Inflammatory macrophage (primary cell): ENCODE results near the gene BMPR1B.

Experiments used
- DNase-seq, 2 donors: peaks; one replicate each; pipeline ENCODE4 v3.0.0-alpha.2; 2020 to 2022

The BMPR1B gene

GRCh38 chr4:94917146-94917545 lies 159.4 kb downstream of the BMPR1B start:
- no peak for DNase-seq

- no peak for DNase-seq
Measured at GRCh38 chr4:94918543-94918942, 160.8 kb downstream of the BMPR1B start.

GRCh38 chr4:94920369-94920768 lies 162.6 kb downstream of the BMPR1B start:
- no peak for DNase-seq

GRCh38 chr4:94924566-94924965 lies 166.8 kb downstream of the BMPR1B start:
- no peak for DNase-seq

- no peak for DNase-seq
Measured at GRCh38 chr4:94925764-94926347, 168.1 kb downstream of the BMPR1B start.

- DNase-seq = no peak
Measured at GRCh38 chr4:94926936-94927335, 169.2 kb downstream of the BMPR1B start.

GRCh38 chr4:94927696-94928095 lies 169.9 kb downstream of the BMPR1B start:
- DNase-seq = no peak

GRCh38 chr4:94929696-94930095 lies 171.9 kb downstream of the BMPR1B start:
- DNase-seq = no peak

GRCh38 chr4:94931626-94932025 lies 173.9 kb downstream of the BMPR1B start:
- DNase-seq = no peak

GRCh38 chr4:94932366-94932765 lies 174.6 kb downstream of the BMPR1B start:
- no peak for DNase-seq

GRCh38 chr4:94933799-94934198 lies 176.0 kb downstream of the BMPR1B start:
- no peak for DNase-seq

GRCh38 chr4:94934201-94934600 lies 176.4 kb downstream of the BMPR1B start:
- no peak for DNase-seq

- DNase-seq = no peak
Measured at GRCh38 chr4:94934864-94935263, 177.1 kb downstream of the BMPR1B start.

- DNase-seq = no peak
Measured at GRCh38 chr4:94936854-94937253, 179.1 kb downstream of the BMPR1B start.

- DNase-seq = no peak
Measured at GRCh38 chr4:94939791-94940519, 182.2 kb downstream of the BMPR1B start.

GRCh38 chr4:94940520-94940908 lies 182.8 kb downstream of the BMPR1B start:
- DNase-seq = no peak

GRCh38 chr4:94941706-94942105 lies 184.0 kb downstream of the BMPR1B start:
- no peak for DNase-seq

- no peak for DNase-seq
Measured at GRCh38 chr4:94944726-94945125, 187.0 kb downstream of the BMPR1B start.

GRCh38 chr4:94947681-94948108 lies 189.9 kb downstream of the BMPR1B start:
- no peak for DNase-seq

GRCh38 chr4:94954251-94954650 lies 196.5 kb downstream of the BMPR1B start:
- DNase-seq = no peak

- DNase-seq = no peak
Measured at GRCh38 chr4:94957030-94957429, 199.3 kb downstream of the BMPR1B start.

GRCh38 chr4:94959307-94959706 lies 201.6 kb downstream of the BMPR1B start:
- DNase-seq = no peak

GRCh38 chr4:94960708-94961107 lies 203.0 kb downstream of the BMPR1B start:
- no peak for DNase-seq

GRCh38 chr4:94961420-94961819 lies 203.7 kb downstream of the BMPR1B start:
- DNase-seq = no peak

GRCh38 chr4:94962484-94962883 lies 204.7 kb downstream of the BMPR1B start:
- no peak for DNase-seq
